ENCODE measurements around the gene ZC3H13.

Gene ZC3H13

GRCh38 chr13:46015366-46015765, 37.2 kb downstream of the ZC3H13 start (continued):
- TF ChIP-seq ZNF362 (tag by site-specific recombination; IDR thresholded peaks at IDR 0.05): no peak
- no peak for TF ChIP-seq SCRT1 (tag by site-specific recombination; IDR thresholded peaks at IDR 0.05; ENCODE audit: borderline replicate concordance)
- no peak for TF ChIP-seq ZBTB10 (tag by site-specific recombination; IDR thresholded peaks at IDR 0.05)
- no peak for TF ChIP-seq ZSCAN4 (tag by site-specific recombination; IDR thresholded peaks at IDR 0.05)

GRCh38 chr13:46012404-46012803, 40.1 kb downstream of the ZC3H13 start:
- no peak for TF ChIP-seq ZNF311 (tag by site-specific recombination; IDR thresholded peaks at IDR 0.05; ENCODE audit: borderline replicate concordance)
- no peak for TF ChIP-seq ZNF544 (tag by site-specific recombination; IDR thresholded peaks at IDR 0.05)
- TF ChIP-seq, protein P1, sequence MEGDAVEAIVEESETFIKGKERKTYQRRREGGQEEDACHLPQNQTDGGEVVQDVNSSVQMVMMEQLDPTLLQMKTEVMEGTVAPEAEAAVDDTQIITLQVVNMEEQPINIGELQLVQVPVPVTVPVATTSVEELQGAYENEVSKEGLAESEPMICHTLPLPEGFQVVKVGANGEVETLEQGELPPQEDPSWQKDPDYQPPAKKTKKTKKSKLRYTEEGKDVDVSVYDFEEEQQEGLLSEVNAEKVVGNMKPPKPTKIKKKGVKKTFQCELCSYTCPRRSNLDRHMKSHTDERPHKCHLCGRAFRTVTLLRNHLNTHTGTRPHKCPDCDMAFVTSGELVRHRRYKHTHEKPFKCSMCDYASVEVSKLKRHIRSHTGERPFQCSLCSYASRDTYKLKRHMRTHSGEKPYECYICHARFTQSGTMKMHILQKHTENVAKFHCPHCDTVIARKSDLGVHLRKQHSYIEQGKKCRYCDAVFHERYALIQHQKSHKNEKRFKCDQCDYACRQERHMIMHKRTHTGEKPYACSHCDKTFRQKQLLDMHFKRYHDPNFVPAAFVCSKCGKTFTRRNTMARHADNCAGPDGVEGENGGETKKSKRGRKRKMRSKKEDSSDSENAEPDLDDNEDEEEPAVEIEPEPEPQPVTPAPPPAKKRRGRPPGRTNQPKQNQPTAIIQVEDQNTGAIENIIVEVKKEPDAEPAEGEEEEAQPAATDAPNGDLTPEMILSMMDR (tag by site-specific recombination; IDR thresholded peaks at IDR 0.05): no peak
- TF ChIP-seq ZNF184 (tag by site-specific recombination; IDR thresholded peaks at IDR 0.05): no peak
- no peak for TF ChIP-seq ZNF169 (tag by site-specific recombination; IDR thresholded peaks at IDR 0.05)
- no peak for TF ChIP-seq ZNF843 (tag by site-specific recombination; IDR thresholded peaks at IDR 0.05)
- TF ChIP-seq ZNF510 (tag by site-specific recombination; IDR thresholded peaks at IDR 0.05; ENCODE audit: insufficient replicate concordance): no peak
- TF ChIP-seq ZNF580 (tag by site-specific recombination; IDR thresholded peaks at IDR 0.05): no peak
- no peak for TF ChIP-seq ZFP69B (tag by site-specific recombination; IDR thresholded peaks at IDR 0.05)
- no peak for TF ChIP-seq ZNF335 (tag by site-specific recombination; conservative IDR thresholded peaks at IDR 0.05)
- no peak for TF ChIP-seq ZNF664 (tag by site-specific recombination; IDR thresholded peaks at IDR 0.05)
- no peak for TF ChIP-seq SALL2 (tag by site-specific recombination; IDR thresholded peaks at IDR 0.05; ENCODE audit: borderline replicate concordance)
- no peak for TF ChIP-seq ZNF791 (tag by site-specific recombination; IDR thresholded peaks at IDR 0.05)
- TF ChIP-seq, protein P2, sequence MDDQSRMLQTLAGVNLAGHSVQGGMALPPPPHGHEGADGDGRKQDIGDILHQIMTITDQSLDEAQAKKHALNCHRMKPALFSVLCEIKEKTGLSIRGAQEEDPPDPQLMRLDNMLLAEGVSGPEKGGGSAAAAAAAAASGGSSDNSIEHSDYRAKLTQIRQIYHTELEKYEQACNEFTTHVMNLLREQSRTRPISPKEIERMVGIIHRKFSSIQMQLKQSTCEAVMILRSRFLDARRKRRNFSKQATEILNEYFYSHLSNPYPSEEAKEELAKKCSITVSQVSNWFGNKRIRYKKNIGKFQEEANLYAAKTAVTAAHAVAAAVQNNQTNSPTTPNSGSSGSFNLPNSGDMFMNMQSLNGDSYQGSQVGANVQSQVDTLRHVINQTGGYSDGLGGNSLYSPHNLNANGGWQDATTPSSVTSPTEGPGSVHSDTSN (CRISPR knock-in tag; IDR thresholded peaks at IDR 0.05): no peak
- no peak for TF ChIP-seq ZNF223 (tag by site-specific recombination; IDR thresholded peaks at IDR 0.05)
- no peak for TF ChIP-seq ZSCAN30 (tag by site-specific recombination; IDR thresholded peaks at IDR 0.05)
- TF ChIP-seq ZNF155 (tag by site-specific recombination; IDR thresholded peaks at IDR 0.05): no peak
- TF ChIP-seq ZBTB10 (tag by site-specific recombination; IDR thresholded peaks at IDR 0.05): no peak
- CTCF ChIA-PET: no interaction called here
- H3K4me3 ChIP-seq (ENCODE audit: low read depth, low read length): no peak overlapping the region
- POLR2A ChIA-PET: no interaction called here
- no peak overlapping the region for H3K27ac ChIP-seq (ENCODE audit: extremely low read depth, low read depth, low read length)
- H3K36me3 ChIP-seq (ENCODE audit: control insufficient read depth in 2 of 2, insufficient read depth in 1 of 2, low read length in 2 of 2): peaks cover 12 to 42% of the 10 kb centered on the region in 2 experiments
- no peaks in the 10 kb centered on the region for H3K4me1 ChIP-seq (ENCODE audit: control insufficient read depth, insufficient read depth, low read length)
- H3K9me3 ChIP-seq (ENCODE audit: control insufficient read depth, insufficient read depth, low read depth, low read length): no peaks in the 10 kb centered on the region
